H7 (cell line): ENCODE results near the gene PAEP. TPM values are rescaled to one million over a fixed set of nuclear protein-coding genes. Genes with fewer than 3 reads are reported as not detected.

Experiments
- DNase-seq: peaks from one replicate; pipeline ENCODE4 v3.0.0; 2012
- H3K27me3 ChIP-seq: 2 replicates; pipeline ENCODE4 v1.6.0; 2011; ENCODE audit warnings: mild to moderate bottlenecking, low read length; ENCODE audit not compliant: control insufficient read depth, insufficient read depth
- H3K36me3 ChIP-seq: replicated peaks from 2 replicates; pipeline ENCODE4 v1.5.1; 2011; ENCODE audit warnings: low read length; ENCODE audit not compliant: control insufficient read depth, insufficient read depth
- H3K4me3 ChIP-seq: 2 replicates; pipeline ENCODE4 v1.5.1; 2011; ENCODE audit warnings: low read depth, mild to moderate bottlenecking, control low read depth, low read length, moderate library complexity; ENCODE audit not compliant: insufficient read depth
- total RNA-seq: library from RNA; depleted of rRNA; stranded (reverse); fragments of >200 nt; shearing (Covaris generic); gene quantifications from 2 replicates; pipeline ENCODE4 v1.2.3, GENCODE V29; 2014

PAEP gene
- total RNA-seq, 1 experiment from 2014 or later: not detected

- H3K4me3 ChIP-seq: no peak overlapping the region
- H3K27me3 ChIP-seq: no peaks in the 10 kb centered on the region
- no peaks in the 10 kb centered on the region for H3K36me3 ChIP-seq
- no peak for DNase-seq
Measured at GRCh38 chr9:135552021-135552697, 9.4 kb upstream of the PAEP start.

DNA sequence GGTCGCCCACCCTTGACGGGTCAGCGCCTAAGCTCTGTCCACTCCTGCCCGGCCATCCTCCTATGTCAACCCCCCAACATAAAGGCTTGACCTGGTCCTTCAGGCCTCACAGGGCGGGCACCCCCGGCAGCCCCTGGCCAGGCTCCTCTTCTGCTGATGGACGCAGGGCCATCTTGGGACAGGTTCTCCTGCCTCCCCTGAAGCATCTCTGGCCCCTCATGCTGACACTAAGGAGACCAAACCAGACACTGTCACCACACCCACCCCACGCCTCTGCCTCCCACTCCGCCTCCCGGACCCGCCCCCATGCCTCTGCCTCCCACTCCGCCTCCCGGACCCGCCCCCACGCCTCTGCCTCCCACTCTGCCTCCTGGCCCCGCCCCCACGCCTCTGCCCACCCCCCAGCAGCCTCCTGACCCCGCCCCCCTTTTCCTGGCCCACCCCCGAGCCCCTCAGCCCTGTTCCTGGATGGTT lies 8.8 kb upstream of the PAEP start:
- Histone ChIP-seq H3K27me3 (no peaks in the 10 kb centered on the region), H3K36me3 (no peaks in the 10 kb centered on the region), H3K4me3 (no peak overlapping the region)
- DNase-seq: peak; percentile 86

DNA sequence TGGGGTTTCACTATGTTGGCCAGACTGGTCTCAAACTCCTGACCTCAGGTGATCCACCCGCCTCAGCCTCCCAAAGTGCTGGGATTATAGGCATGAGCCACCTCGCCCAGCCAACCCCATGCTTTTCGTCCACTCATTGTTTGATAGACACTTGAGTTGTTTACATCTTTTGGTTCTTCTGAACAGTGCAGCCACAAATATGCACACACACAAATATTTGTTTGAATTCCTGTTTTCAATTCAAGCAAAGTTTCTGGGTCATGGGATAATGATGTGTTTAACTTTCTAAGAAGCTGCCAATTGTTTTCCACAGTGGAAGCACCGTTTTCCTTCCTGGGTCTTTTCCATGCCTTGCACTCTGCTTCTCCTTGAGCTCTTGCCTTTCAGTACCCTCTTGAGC lies 6.8 kb upstream of the PAEP start:
- DNase-seq: no peak
- Histone ChIP-seq H3K4me3 (no peak overlapping the region), H3K27me3 (no peaks in the 10 kb centered on the region), H3K36me3 (no peaks in the 10 kb centered on the region)

GRCh38 chr9:135555203-135555602 lies 6.4 kb upstream of the PAEP start:
- no peak for DNase-seq
- no peak overlapping the region for H3K4me3 ChIP-seq
- no peaks in the 10 kb centered on the region for H3K36me3 ChIP-seq
- no peaks in the 10 kb centered on the region for H3K27me3 ChIP-seq

DNA sequence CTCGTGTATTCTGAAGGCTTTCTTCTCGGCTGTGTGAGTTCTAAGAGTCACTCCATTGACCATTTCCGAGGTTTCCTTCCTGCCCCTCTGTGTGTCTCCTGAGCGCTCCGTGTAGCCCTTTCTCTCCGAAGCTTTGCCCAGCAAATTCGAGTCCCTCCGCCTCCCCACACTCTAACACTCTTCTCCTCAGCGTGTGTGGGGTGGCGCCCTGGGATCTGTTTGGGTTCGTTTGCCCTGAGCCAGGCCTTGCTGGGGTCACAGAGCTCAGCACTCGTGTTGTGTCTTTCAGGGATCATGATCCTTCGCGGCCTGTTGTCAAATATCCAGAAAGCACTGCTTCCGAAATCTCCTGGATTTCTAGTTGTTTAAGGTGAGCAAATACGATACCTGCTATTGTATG lies 5.6 kb upstream of the PAEP start:
- Histone ChIP-seq H3K4me3 (no peak overlapping the region), H3K36me3 (no peaks in the 10 kb centered on the region), H3K27me3 (no peaks in the 10 kb centered on the region)
- DNase-seq: peak; percentile 55

DNA sequence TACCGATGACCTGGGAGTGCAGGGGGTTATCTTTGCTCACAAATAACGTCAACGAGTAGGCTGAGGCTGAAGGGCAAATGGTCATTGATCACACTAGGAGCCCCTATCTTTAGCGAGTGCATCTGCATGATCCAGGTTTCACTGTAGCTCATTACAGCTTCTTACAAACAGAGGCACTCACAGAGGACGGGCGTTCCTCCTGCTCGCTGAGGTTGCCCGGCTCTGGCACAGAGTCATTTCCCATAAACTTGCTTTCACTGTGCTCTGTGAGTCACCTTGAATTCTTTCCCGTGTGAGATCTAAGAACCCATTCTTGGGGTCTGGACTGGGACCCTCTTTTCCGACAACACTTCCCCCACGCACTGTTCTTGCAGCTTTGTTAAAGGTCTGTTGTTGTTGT lies 1.9 kb upstream of the PAEP start:
- H3K27me3 ChIP-seq: no peaks in the 10 kb centered on the region
- no peak for DNase-seq

DNA sequence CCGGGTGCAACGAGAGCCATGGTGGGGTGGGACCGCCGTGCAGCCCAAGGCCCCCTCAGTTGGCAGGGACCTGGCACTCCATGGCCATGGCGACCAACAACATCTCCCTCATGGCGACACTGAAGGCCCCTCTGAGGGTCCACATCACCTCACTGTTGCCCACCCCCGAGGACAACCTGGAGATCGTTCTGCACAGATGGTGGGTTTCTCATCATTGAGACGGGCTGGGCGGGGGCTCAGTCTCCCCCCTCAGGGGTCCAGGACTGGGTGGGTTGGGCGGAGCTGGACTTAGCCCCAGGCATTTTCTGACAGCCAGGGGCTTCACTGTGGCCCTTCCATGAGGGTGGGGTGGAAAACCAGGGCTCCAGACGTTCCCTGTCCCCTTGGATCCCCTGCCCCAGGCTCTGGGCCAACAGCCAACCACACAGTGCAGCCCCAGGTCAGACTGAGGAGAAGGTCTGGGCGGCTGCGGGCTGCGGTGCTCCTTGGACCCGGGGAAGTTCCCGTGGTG lies 734 bp downstream of the PAEP start:
- no peak for DNase-seq
- Histone ChIP-seq H3K36me3 (no peaks in the 10 kb centered on the region), H3K27me3 (no peaks in the 10 kb centered on the region), H3K4me3 (no peak overlapping the region)

More for the DNA sequence above, 1.9 kb upstream of the PAEP start:
- Histone ChIP-seq H3K4me3 (no peak overlapping the region), H3K36me3 (no peaks in the 10 kb centered on the region)

- no peak for DNase-seq
- Histone ChIP-seq H3K36me3 (no peaks in the 10 kb centered on the region), H3K27me3 (no peaks in the 10 kb centered on the region), H3K4me3 (no peak overlapping the region)
Measured at GRCh38 chr9:135563039-135563476, 1.5 kb downstream of the PAEP start.

DNA sequence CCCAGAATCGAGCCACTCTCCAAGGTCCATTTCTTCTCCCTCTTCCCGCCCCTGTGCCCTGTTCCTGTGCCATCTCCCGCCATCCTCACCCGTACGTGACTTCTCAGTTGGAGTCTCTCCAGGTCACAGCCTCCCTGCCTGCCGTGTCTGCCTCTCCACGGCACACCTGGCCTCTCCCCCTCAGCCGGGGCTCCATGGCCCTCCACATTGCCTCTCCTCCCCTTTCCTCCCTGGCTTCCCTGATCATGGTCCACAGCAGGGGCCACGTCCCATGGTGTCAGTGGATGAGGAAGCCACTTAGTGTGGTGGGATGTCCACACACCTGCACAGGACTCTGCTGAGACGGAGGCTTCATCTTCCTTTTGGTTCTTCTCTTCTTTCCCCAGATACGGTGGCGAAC lies 2.3 kb downstream of the PAEP start:
- no peaks in the 10 kb centered on the region for H3K36me3 ChIP-seq
- DNase-seq: no peak
- no peaks in the 10 kb centered on the region for H3K27me3 ChIP-seq
- no peak overlapping the region for H3K4me3 ChIP-seq

DNA sequence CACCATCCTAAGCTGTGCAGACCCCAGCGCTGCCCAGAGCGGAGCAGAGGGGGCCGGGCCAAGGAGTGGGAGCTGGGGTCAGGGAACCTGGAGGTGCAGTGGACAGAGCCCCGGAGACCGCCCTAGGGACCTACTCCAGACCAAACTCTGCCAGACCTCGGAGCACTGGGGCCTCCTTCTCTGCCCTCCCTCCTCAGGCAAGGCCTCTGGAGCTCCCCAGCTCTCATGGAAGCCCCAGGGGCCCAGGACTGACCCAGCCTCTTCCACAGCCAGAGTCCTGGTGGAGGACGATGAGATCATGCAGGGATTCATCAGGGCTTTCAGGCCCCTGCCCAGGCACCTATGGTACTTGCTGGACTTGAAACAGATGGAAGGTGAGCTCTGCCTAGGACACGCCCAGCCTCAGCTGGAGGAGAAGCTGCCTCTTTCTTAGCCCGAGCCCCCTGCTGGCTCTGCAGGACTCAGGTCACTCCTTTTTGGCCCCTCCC lies 3.6 kb downstream of the PAEP start:
- Histone ChIP-seq H3K4me3 (no peak overlapping the region), H3K36me3 (no peaks in the 10 kb centered on the region), H3K27me3 (no peaks in the 10 kb centered on the region)
- peak; percentile 61 for DNase-seq

DNA sequence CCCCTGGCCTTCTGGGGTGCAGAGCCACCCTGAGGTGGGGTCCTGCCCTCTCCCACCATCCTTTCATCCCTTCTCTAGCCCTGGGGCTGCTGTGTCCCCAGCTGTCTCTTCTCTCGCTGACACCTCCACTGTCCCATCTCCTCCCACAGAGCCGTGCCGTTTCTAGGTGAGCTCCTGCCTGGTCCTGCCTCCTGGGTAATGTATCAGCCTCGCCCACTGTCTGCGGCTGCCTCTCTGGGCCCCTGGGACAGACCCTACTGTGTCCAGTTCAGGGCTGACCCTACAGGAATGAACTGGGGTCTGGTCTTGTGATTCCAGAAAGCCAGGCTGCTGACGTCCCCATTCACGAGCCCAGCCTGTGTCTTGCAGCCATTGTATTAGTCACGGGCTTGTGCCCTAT lies 4.1 kb downstream of the PAEP start:
- H3K4me3 ChIP-seq: no peak overlapping the region
- DNase-seq: no peak

DNA sequence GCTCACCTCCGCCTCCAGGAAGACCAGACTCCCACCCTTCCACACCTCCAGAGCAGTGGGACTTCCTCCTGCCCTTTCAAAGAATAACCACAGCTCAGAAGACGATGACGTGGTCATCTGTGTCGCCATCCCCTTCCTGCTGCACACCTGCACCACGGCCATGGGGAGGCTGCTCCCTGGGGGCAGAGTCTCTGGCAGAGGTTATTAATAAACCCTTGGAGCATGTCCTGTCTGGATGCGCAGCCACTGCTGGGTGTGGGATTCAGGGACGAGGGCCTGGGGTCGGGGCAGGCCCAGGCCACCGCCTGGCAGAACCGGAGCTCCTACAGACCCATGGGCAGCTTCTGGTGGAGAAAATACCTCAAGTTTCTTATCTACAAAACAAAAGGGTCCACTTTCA lies 5.0 kb downstream of the PAEP start:
- no peaks in the 10 kb centered on the region for H3K27me3 ChIP-seq
- H3K36me3 ChIP-seq: no peaks in the 10 kb centered on the region
- no peak overlapping the region for H3K4me3 ChIP-seq
- no peak for DNase-seq

More for the DNA sequence above, 4.1 kb downstream of the PAEP start:
- Histone ChIP-seq H3K27me3 (no peaks in the 10 kb centered on the region), H3K36me3 (no peaks in the 10 kb centered on the region)

DNA sequence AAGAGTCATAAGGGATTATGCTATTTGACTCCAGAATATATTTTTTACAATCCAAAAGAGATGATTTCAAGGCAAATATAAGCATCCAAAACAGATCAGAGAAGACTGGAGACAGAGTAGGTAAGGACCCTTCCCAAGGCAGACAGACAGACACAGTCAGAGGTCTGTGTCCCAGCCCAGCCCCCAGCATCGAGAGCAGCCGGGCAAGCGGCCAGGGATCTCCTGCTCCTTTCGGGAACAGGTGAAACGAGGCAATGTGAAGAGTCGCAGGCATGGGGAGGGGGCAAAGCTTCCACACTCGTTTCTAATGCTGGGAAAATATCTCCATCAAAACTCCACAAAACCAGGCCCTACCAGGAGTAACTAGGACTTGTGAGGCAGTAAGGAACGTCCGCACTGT lies 5.8 kb downstream of the PAEP start:
- H3K4me3 ChIP-seq: no peak overlapping the region
- DNase-seq: peak; percentile 43
- no peaks in the 10 kb centered on the region for H3K36me3 ChIP-seq
- H3K27me3 ChIP-seq: no peaks in the 10 kb centered on the region

DNA sequence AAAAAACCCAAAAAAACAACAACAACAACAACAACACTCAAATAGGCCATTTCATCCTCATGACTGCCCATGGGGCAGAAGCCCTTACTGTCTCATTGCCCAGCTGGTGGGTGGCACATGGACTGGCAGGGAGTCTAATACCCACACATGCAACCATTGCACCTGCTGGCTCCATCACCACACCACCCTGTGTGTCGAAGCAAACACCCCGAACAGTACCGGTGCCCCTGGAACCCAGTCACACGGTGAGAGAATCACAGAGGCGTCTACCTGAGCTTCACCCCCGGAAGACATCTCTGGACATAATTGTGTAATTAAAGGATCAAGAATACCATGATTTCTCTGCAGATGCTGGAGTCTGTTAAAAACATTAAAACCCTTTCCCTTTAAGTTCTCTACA lies 6.5 kb downstream of the PAEP start:
- H3K4me3 ChIP-seq: no peak overlapping the region
- H3K36me3 ChIP-seq: no peaks in the 10 kb centered on the region
- no peak for DNase-seq
- H3K27me3 ChIP-seq: no peaks in the 10 kb centered on the region

GRCh38 chr9:135570456-135570855 lies 8.9 kb downstream of the PAEP start:
- H3K27me3 ChIP-seq: no peaks in the 10 kb centered on the region
- H3K36me3 ChIP-seq: no peaks in the 10 kb centered on the region
- H3K4me3 ChIP-seq: no peak overlapping the region
- no peak for DNase-seq
